ENCODE data around the gene MYO16. TPM values are rescaled to one million over a fixed set of nuclear protein-coding genes. Genes with fewer than 3 reads are reported as not detected.

Gene MYO16
- total RNA-seq, 1 donor from 2014 or later, result not detected

- DNase-seq (ENCODE audit: low read depth in 2 of 2), result no peak
These were observed 521.8 kb downstream of the MYO16 start for GRCh38 chr13:109151255-109151654.

GRCh38 chr13:109151696-109152095, 522.3 kb downstream of the MYO16 start:
- DNase-seq (ENCODE audit: low read depth in 2 of 2), result no peak

GRCh38 chr13:109152311-109152820, 523.0 kb downstream of the MYO16 start:
- DNase-seq (ENCODE audit: low read depth in 2 of 2), result no peak

GRCh38 chr13:109152941-109153340, 523.5 kb downstream of the MYO16 start:
- no peak for DNase-seq (ENCODE audit: low read depth in 2 of 2)

GRCh38 chr13:109154146-109154545, 524.7 kb downstream of the MYO16 start:
- no peak for DNase-seq (ENCODE audit: low read depth in 2 of 2)

GRCh38 chr13:109154546-109154945, 525.1 kb downstream of the MYO16 start:
- DNase-seq (ENCODE audit: low read depth in 2 of 2), result no peak

DNA sequence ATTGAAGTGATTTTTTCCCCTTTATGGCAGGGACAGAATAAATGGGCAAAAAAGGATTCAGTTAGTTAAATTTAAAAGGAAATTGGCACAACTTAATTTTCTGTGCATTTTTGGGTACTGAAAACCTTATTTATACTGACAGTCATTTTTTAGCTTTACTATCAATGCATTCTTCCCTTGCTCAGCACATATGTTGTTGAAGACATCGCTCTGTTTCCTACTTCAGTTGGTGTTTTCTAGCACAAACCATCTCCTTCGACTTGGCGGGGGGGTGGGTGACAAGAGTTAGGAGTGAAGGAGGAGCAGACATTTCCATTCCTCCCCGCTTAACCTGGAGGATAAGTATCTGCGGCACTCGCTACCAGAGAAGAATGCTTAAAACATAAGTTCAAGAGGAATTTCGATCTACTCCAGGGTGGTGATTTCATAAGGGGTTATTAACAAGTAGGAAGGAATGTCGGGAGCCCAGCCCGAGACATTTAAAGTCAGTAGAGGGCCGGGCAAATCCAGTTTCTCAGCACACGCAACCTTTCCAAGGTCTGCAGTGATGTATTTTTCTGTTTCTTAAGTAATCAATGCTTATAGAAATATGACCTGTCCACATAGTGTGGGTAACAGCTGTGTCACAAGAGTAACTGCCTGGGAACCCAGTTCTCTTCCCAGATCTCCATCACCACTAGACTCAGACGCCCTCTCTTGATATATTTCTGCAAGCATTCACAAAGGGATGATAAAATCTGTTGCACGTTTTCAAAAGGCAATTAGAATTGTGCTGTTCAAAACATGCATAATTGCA, 525.8 kb downstream of the MYO16 start:
- no peak for DNase-seq (ENCODE audit: low read depth in 2 of 2)

- peak; percentile 14 to 57 for DNase-seq (ENCODE audit: low read depth in 2 of 2)
These were observed 526.9 kb downstream of the MYO16 start for GRCh38 chr13:109156181-109156935.

GRCh38 chr13:109157275-109157674, 527.9 kb downstream of the MYO16 start:
- DNase-seq (ENCODE audit: low read depth in 2 of 2), result no peak

DNA sequence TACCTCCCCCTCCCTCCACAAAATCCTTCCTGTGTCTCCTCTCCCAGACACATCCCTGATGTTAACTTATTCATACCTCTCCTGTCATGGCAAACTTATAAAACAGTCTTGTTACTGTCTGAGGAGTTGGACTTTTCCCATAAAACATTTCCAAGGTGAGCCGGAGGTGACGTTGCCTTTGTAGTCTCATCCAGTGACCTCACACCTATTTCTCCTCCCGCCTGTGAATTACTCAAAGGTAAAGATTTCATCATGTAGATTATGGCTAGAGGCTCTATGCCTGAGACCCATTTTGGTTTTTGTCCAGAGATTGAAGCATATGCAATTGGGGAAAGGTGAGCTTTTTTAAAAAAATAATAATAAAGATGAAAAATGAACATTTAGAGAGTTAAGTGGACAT, 529.0 kb downstream of the MYO16 start:
- no peak for DNase-seq (ENCODE audit: low read depth in 2 of 2)

DNA sequence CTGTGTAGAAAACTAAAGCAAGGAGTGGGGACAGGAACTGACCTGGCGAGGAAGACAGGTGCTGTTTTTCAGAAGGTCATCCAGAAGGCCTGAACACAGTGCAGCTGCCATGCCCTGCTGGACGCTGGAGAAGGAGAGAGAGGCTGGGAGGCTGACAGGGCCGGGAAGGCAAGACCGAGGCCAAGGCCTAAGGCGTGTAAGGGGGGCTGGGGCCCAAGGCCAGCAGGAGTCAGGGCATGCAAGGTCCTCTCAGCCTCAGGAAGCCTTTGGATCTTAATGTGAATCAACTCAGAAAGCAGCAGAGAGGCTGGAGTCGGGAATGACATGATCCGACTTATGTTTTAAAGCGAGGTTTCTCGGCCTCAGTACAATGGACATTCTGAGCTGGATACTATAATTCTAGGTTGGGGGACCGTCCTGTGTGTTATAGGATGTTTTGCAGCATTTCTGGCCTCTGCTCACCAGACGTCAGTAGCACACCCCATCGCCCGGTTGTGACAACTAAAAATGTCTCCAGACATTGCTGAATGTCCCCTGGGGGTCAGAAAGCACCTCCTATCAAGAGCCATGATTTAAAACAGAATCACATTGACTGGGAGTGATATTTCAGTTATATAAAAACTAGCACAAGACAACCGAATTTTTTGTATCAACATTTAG, 530.4 kb downstream of the MYO16 start:
- DNase-seq (ENCODE audit: low read depth in 2 of 2), result no peak

DNA sequence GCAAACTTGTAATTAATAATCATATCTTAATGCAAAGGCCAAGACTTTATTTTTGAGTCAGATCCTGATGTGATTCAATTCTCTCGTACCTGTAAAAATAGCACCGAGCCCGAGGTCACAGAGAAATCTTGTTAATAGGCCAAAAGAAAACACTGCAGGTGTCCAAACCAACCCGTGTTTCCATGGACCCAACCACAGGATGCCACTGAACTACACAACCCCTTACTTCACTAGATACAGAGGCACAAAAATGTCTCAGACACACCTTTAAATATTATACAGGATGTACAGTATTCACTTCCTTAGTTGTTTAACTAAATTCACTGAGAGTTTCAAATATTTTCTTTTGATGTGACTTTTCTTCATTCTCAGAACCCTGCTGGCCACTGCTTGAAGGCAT, 530.9 kb downstream of the MYO16 start:
- DNase-seq (ENCODE audit: low read depth in 2 of 2), result no peak

GRCh38 chr13:109160887-109161669, 531.7 kb downstream of the MYO16 start:
- no peak for DNase-seq (ENCODE audit: low read depth in 2 of 2)

GRCh38 chr13:109162248-109163036, 533.0 kb downstream of the MYO16 start:
- no peak for DNase-seq (ENCODE audit: low read depth in 2 of 2)

DNA sequence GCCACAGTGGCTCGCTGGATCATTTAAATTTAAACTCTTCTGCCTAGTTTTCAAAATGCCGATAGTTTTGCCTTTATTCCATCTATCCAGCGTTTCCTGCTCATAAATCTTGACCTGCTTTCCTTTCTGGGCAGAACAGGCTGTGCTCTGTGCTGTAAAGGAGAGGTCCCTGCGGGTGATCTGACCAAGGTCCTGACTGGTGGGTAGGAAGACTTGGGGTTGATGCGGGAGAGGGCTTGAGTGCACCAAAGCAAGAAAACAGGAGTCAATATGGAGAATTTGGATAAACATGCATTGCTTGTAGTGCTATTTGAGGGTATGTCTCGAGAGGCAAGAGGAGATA, 533.6 kb downstream of the MYO16 start:
- DNase-seq (ENCODE audit: low read depth in 2 of 2), result no peak

- no peak for DNase-seq (ENCODE audit: low read depth in 2 of 2)
These were observed 536.0 kb downstream of the MYO16 start for GRCh38 chr13:109165417-109165904.

DNA sequence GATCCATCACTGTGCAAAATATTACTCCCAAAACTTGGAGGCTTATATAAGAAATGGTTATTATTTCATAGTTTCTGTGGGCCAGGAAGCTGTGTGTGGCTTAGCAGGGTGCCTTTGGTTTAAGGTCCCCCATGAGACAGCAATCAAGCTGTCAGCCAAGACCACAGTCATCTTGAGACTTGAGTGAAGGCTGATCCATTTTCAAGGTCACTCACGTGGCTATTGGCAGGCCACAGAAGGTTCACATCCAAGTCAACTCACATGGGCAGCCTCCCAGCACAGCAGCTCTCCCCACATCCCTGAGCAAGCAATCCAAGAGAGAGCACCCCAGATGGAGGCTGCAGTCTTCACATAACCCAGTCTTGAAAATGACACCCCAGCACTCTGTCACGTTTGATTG, 537.4 kb downstream of the MYO16 start:
- DNase-seq (ENCODE audit: low read depth in 2 of 2), result no peak

DNA sequence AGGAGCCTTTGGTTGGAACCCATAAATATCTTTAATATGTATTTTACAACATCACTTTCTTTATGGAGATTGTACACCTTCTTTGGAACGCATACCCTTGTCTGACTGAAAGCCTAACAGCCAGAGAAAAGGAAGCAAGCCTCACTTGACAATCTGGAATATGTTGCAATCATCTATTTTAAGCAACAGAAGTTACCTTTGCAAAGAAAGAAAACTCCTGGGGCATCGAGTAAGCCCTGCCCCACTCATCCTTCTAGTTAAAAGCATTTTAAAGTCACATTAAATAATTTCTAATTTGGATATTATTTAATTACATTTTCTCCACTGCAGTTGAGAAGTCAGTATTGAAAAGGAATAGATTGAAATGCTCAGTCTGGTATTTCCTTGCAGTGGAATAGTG, 542.7 kb downstream of the MYO16 start:
- DNase-seq (ENCODE audit: low read depth in 2 of 2), result no peak

DNA sequence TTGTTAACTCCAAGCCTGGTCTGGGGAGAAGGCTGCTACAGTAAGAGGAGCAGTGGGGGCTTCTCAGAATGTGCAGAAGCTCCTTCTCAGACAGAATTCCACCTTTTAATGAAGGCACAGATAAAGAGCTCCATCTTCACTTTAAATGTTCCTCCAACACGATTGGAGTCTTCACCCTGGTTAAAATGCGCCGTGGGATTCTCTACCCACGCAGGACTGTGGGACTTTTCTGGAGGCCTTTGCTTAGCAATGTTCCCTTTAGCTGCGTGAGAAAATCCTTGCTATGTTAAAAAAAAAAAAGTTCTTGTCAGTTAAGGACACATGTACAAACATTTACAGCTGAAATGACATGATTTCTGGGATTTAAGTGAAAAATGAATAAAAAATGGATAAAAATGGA, 546.3 kb downstream of the MYO16 start:
- DNase-seq (ENCODE audit: low read depth in 2 of 2), result no peak

DNA sequence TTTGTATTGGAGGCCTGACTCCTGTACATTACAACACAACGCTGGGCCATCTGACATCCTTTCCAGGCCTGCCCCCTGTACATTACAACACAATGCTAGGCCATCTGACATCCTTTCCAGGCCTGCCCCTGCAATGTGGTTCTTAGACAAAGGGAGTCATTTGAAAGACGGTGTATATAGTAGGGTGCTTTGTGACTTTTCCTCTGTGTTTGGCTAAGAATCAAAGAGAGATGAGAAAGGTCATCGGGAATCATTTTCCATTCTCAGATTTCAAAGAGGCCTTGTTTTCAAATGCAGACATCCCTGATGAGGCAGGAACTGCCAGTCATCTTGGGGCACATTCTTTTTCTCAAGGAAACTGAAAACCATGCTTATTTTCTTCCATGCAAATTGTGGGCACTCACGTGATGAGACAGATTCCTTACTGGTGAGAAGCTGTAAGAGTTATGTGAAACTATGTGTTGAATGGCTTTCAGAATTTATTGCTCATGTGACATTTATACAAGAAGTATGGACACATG, 551.6 kb downstream of the MYO16 start:
- no peak for DNase-seq (ENCODE audit: low read depth in 2 of 2)

Data from dermis microvascular lymphatic vessel endothelial cell (primary cell).